Dedifferentiated amniotic fluid mesenchymal stem cell (primary cell): ENCODE data around the gene CDK16.

ENCODE experiments used
- DNase-seq: peaks from one replicate; pipeline ENCODE4 v3.0.0-alpha.2; 2016; ENCODE audit errors: extremely low spot score

The CDK16 gene

DNA sequence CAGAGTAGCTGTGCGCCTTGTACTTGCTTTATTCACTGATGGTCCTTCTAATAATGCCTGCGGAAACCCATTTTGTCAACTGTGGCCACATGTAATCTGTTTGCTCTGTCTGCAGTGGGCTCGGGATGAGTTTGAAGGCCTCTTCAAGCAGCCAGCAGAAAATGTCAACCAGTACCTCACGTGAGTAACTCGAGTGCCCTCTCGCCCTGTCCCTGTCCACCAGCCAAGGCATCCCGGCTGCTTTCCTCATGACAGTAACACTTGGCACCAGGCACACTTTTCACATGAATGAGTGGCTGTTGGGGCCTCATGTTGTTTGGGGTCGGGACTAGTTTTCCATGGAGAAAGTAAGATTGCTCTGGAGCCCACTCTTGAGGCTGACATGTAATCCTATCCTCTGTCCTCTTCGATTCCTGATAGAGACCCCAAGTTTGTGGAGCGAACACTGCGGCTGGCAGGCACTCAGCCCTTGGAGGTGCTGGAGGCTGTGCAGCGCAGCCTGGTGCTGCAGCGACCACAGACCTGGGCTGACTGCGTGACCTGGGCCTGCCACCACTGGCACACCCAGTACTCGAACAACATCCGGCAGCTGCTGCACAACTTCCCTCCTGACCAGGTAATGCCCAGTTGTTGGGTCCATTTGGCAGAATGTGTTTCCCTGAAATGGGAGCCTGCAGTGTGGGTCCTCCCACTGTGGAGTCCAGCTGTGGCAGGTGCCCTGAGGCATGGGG, 8.8 kb upstream of the CDK16 start:
- DNase-seq, result no peak

DNA sequence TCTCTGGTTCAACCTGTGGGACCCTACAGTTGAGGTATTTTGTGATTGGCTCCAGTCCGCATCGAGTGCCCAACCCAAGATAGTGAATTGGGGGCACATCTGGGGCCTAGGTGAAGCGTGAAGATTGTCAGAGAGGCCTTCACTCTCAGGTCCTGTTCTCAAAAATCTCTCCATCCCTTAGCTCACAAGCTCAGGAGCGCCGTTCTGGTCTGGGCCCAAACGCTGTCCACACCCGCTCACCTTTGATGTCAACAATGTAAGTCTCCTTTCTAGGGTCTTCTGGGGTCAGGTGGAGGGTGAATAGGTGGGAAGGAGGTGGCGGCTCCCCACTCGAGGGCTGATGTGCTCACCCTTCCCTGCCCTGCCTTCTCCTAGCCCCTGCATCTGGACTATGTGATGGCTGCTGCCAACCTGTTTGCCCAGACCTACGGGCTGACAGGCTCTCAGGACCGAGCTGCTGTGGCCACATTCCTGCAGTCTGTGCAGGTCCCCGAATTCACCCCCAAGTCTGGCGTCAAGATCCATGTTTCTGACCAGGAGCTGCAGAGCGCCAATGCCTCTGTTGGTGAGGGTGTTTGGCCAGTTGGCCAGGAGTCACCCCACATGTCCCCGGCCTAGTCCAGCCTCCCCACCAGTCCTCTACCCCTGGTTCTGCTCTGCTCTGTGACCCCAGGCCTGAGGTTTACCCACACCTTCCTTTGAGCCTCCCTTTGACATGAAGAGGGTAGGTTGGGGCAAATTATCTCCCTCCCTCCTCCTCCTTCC, 7.6 kb upstream of the CDK16 start:
- no peak for DNase-seq

- no peak for DNase-seq
These were observed 5.8 kb upstream of the CDK16 start for GRCh38 chrX:47212381-47213293.

- no peak for DNase-seq
These were observed 3.9 kb upstream of the CDK16 start for GRCh38 chrX:47214435-47215077.

GRCh38 chrX:47215291-47215900, 3.1 kb upstream of the CDK16 start:
- DNase-seq, result no peak

- DNase-seq, result no peak
These were observed 2.0 kb upstream of the CDK16 start for GRCh38 chrX:47216393-47216925.

DNA sequence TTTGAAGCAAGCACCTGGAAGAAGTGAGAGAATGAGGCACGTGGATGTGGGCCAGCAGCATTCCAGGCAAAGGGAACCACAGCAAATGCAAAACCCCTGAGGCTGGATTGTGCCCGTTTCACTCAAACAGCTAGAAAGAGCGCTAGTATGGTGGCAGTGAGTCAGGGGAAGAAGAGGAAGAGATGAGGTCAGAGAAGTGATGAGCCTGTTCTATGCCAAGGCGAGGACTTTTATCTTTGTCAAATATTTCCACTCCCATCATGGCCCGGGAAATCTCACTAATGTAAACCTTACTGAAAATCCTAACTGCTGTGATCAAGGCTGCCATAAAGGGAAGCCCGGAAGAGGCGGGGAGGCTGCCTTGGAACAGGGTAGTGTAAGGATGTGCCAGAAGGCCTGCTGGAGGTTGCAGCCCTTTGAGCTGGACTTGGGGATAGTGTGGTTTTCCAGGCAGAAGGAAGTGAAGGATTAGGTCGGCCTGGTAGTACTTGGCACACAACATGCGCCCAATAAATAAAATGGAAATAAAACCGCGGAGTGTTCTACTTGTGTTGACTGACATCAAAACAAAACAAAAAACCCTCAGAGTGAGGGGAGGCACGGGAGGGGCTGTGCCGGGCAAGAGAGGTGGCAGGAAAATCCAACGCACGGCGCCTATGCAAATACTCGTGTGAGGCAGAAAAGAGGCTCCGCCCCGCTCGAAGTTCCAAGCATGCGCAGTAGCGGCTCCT, 1.2 kb upstream of the CDK16 start:
- DNase-seq, result peak; percentile 52

- DNase-seq, result peak; percentile 99
These were observed 615 bp upstream of the CDK16 start for GRCh38 chrX:47217852-47218279.

DNA sequence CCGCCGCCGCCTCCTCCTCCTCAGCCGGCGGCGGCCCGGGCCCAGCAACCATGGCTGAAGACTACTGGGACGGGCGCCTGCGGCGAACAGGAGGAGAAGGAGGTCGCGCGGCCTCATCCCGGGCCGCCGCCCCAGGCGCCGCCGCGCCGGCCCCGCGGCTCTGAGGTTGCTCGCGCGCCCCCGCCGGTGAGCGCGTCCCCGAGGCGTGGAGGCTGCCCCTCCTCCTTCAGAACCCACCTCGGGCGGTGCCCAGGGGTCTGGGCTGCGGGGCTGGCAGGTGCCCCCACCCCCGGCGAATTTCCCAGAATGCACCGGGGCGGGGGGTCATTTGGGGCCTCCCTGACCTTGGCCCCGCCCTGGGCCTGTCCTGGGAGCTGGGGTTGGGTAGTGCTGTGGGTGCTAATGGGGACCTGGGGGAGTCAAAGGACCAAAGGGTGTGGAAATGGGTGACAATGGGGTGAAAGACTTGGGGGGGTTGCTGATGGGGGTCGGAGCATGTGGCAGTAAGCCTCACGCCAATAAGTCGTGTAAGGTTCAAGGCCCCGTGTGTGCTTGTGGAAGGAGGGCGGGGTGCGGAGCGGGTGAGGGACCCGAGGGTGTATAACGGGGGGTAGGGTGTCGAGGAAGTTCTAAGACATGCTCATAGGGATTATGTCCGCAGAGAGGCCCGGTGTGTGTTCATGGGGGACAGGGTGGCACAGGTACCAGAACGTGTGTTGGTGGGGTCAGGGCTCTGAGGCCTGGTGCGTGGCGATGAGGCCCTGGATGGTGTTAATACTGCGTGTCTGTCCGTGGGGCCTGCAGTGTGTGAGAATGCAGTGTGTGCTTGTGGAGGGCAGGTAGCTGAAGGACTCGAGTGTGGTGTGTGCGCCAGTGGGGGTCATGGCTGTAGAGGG, 687 bp downstream of the CDK16 start:
- no peak for DNase-seq

GRCh38 chrX:47221756-47222155, 3.3 kb downstream of the CDK16 start:
- no peak for DNase-seq

GRCh38 chrX:47222751-47223350, 4.4 kb downstream of the CDK16 start:
- DNase-seq, result no peak

- no peak for DNase-seq
These were observed 5.2 kb downstream of the CDK16 start for GRCh38 chrX:47223476-47224250.

- no peak for DNase-seq
These were observed 5.9 kb downstream of the CDK16 start for GRCh38 chrX:47224266-47224895.

DNA sequence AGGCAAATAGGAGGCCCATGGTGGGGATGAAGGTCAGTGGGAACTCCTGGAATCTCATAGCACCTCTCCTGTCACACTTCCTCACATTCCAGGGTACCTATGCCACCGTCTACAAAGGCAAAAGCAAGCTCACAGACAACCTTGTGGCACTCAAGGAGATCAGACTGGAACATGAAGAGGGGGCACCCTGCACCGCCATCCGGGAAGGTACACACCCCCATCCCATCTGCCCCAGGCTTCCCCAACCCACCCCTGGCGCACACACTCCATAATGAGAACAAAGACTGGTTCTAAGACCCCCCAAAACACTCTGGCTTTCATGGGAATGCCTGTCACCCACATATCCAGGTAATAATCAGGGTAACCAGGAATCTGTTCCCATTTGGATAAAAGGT, 6.4 kb downstream of the CDK16 start:
- no peak for DNase-seq

- DNase-seq, result no peak
These were observed 7.6 kb downstream of the CDK16 start for GRCh38 chrX:47226071-47226470.

GRCh38 chrX:47226531-47227333, 8.3 kb downstream of the CDK16 start:
- no peak for DNase-seq

- no peak for DNase-seq
These were observed 8.8 kb downstream of the CDK16 start for GRCh38 chrX:47227334-47227583.
